Renal pelvis (tissue), 4 donors: Measurements from ENCODE around the gene ZNF331. TPM values are rescaled to one million over a fixed set of nuclear protein-coding genes. Genes with fewer than 3 reads are reported as not detected.

Experiments
- DNase-seq: peaks from one replicate; pipeline ENCODE4 v3.0.0-alpha.2; 2013
- polyA plus RNA-seq, 3 donors: library from polyadenylated mRNA; unstranded; fragments of 120-200 nt; gene quantifications; one replicate each; pipeline ENCODE4 v1.2.1, GENCODE V29; 2013; ENCODE audit not compliant: insufficient read length in 3 of 3

ZNF331 gene
- polyA plus RNA-seq, 3 donors: 14.4 to 23.7 (median 22.4) TPM

GRCh38 chr19:53553865-53554791 is 16.2 kb downstream of the ZNF331 start:
- peak; percentile 74 for DNase-seq

- no peak for DNase-seq
These were observed 16.9 kb downstream of the ZNF331 start for GRCh38 chr19:53554804-53555203.

GRCh38 chr19:53555352-53555751 is 17.4 kb downstream of the ZNF331 start:
- no peak for DNase-seq

- DNase-seq: no peak
These were observed 33.4 kb downstream of the ZNF331 start for GRCh38 chr19:53571339-53571738.

DNA sequence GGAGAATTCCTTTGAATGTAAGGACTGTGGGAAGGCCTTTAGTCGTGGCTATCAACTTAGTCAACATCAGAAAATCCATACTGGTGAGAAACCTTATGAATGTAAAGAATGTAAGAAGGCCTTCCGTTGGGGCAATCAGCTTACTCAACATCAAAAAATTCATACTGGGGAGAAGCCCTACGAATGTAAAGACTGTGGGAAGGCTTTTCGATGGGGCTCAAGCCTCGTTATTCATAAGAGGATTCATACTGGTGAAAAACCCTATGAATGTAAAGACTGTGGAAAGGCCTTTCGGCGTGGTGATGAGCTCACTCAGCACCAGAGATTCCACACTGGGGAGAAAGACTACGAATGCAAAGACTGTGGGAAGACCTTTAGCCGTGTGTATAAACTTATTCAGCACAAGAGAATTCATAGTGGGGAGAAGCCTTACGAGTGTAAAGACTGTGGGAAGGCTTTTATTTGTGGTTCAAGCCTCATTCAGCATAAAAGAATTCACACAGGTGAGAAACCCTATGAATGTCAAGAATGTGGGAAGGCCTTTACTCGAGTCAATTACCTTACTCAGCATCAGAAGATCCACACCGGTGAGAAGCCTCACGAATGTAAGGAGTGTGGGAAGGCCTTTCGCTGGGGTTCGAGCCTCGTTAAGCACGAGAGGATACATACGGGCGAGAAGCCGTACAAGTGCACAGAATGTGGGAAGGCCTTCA is 39.2 kb downstream of the ZNF331 start:
- DNase-seq: no peak

- DNase-seq: no peak
These were observed 40.0 kb downstream of the ZNF331 start for GRCh38 chr19:53577968-53578367.

DNA sequence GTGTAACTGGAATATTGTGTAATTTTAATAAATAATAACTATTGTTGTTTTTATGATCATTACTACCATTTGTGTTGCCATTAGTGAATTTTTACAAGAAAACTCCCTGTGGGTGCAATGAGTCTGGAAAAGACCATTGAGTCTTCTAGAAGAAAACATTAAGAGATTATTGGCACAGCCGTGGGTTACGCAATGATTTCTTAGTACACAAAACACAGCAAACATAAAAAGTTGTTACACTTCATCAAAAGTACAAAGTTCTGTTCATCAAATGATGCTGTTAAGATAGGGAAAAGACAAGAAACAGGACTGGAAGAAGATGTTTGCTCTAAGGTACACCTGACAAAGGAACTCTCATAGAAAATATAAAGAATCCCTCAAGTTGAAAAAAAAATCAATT is 41.6 kb downstream of the ZNF331 start:
- DNase-seq: no peak

- DNase-seq: no peak
These were observed 43.2 kb downstream of the ZNF331 start for GRCh38 chr19:53580871-53581835.

- DNase-seq: no peak
These were observed 43.9 kb downstream of the ZNF331 start for GRCh38 chr19:53581871-53582279.

GRCh38 chr19:53583181-53583580 is 45.2 kb downstream of the ZNF331 start:
- DNase-seq: no peak

- no peak for DNase-seq
These were observed 48.3 kb downstream of the ZNF331 start for GRCh38 chr19:53586277-53586691.

- no peak for DNase-seq
These were observed 57.0 kb downstream of the ZNF331 start for GRCh38 chr19:53594811-53595509.

GRCh38 chr19:53595510-53595867 is 57.5 kb downstream of the ZNF331 start:
- DNase-seq: no peak

- no peak for DNase-seq
These were observed 58.1 kb downstream of the ZNF331 start for GRCh38 chr19:53596056-53596455.

- no peak for DNase-seq
These were observed 59.1 kb downstream of the ZNF331 start for GRCh38 chr19:53597023-53597422.

DNA sequence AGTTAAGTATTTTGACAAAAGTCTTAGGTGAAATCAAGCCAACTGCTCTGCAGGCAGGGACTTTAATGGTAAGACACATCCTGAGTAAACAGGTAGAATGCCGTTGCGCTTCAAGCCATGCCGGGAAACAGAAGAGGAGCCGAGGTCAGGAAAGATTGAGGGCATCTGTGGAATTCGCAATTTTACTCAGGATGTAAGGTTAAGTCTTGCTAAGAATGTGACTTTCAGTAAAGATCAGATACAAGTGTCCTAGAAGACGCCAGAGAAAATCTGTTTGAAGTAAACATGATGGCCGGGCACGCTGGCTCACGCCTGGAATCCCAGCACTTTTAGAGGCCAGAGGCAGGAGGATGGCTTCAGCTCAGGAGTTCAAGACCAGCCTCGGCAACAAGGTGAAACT is 60.4 kb downstream of the ZNF331 start:
- no peak for DNase-seq

GRCh38 chr19:53600217-53600616 is 62.3 kb downstream of the ZNF331 start:
- no peak for DNase-seq

- no peak for DNase-seq
These were observed 68.1 kb downstream of the ZNF331 start for GRCh38 chr19:53606031-53606430.

DNA sequence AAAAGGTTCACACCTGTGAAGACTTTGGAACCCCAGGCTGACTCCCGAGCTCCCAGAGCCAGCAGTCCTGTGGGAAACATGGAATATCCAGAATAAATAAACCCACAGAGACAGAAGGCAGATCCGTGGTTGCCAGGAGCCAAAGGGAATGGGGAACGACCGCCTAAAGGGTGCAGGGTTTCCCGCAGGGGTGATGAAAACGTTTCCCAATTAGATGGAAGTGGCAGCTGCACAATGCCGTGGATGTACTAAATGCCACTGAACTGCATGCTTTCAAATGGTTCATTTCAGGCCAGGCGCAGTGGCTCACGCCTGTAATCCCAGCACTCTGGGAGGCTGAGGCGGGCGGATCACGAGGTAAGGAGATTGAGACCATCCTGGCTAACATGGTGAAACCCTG is 70.4 kb downstream of the ZNF331 start:
- no peak for DNase-seq

DNA sequence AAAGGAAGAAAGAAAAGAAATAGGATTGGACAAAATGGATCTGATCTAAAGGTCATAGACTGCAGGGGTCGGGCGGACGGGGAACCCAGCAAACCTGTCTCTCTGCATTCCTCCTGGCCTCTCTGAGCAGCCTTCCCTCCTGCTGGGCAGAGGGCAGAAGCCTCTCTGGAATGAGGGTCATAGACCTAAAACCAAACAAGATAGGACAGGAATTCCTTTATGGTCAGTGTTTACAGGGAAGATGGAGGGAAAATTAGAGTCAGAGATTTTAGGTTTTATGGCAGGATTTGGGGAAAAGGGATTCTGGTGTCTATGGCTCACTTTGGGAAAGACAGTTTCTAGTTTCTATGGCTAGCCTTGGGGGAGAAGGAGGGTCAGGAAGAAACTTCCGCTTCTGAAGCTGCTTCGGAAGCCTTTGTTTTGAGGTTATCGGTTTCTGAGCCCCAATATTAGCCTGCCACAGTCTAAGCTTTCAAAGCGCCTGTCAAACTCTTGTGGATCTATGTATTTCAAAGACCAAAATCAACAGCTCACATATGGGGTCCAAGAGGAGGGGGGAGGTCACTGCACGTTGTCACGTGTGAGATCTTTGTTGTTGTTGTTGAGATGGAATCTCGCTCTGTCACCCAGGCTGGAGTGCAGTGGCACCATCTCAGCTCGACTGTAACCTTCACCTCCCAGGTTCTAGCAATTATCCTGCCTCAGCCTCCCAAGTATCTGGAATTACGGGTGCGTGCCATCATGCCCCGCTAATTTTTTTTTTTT is 75.0 kb downstream of the ZNF331 start:
- DNase-seq: no peak
